DOHH2 (cell line): Measurements from ENCODE around the gene ZWILCH.

ENCODE experiments used
- H3F3A ChIP-seq: fragments of 200-600 bp; sonication (generic), shearing (Covaris generic); 2 replicates; pipeline ENCODE4 v1.6.0; 2016; ENCODE audit warnings: antibody characterized with exemption, mild to moderate bottlenecking; ENCODE audit not compliant: control insufficient read depth, insufficient read depth
- H3K27ac ChIP-seq: fragments of 200-600 bp; sonication (generic); 2 replicates; pipeline ENCODE4 v1.5.1; 2014; ENCODE audit warnings: low read depth, mild to moderate bottlenecking, low read length, moderate library complexity
- H3K27me3 ChIP-seq: fragments of 200-600 bp; sonication (generic); 2 replicates; pipeline ENCODE4 v1.6.1; 2014; ENCODE audit warnings: mild to moderate bottlenecking, low read length, mixed read lengths; ENCODE audit not compliant: control insufficient read depth
- H3K36me3 ChIP-seq: fragments of 200-600 bp; sonication (generic); 2 replicates; pipeline ENCODE4 v1.6.1; 2014; ENCODE audit warnings: mild to moderate bottlenecking, low read length, moderate library complexity, mixed read lengths; ENCODE audit not compliant: control insufficient read depth
- H3K4me1 ChIP-seq: fragments of 200-600 bp; sonication (generic); 2 replicates; pipeline ENCODE4 v1.6.1; 2014; ENCODE audit warnings: mild to moderate bottlenecking, low read length, mixed read lengths; ENCODE audit not compliant: control insufficient read depth
- H3K4me2 ChIP-seq: fragments of 200-600 bp; sonication (generic); 2 replicates; pipeline ENCODE4 v1.6.0; 2014; ENCODE audit warnings: mild to moderate bottlenecking, low read length, moderate library complexity
- H3K4me3 ChIP-seq: fragments of 200-600 bp; sonication (generic); 2 replicates; pipeline ENCODE4 v1.5.1; 2014; ENCODE audit warnings: mild to moderate bottlenecking, low read length, mixed read lengths
- H3K79me2 ChIP-seq: fragments of 200-600 bp; sonication (generic); 2 replicates; pipeline ENCODE4 v1.6.1; 2014; ENCODE audit warnings: mild to moderate bottlenecking, low read length, mixed read lengths; ENCODE audit not compliant: control insufficient read depth
- H3K9me2 ChIP-seq: fragments of 200-600 bp; sonication (generic); replicated peaks from 2 replicates; pipeline ENCODE4 v1.6.1; 2014; ENCODE audit warnings: mild to moderate bottlenecking, low read length, mixed read lengths; ENCODE audit not compliant: control insufficient read depth
- H3K9me3 ChIP-seq: fragments of 200-600 bp; sonication (generic); 2 replicates; pipeline ENCODE4 v1.6.1; 2014; ENCODE audit warnings: antibody characterized with exemption, low read length, mixed read lengths; ENCODE audit not compliant: control insufficient read depth, insufficient read depth
- H4K20me1 ChIP-seq: fragments of 200-600 bp; sonication (generic); 2 replicates; pipeline ENCODE4 v1.6.0; 2014; ENCODE audit warnings: low read depth, mild to moderate bottlenecking, antibody characterized with exemption, low read length, moderate library complexity; ENCODE audit not compliant: control insufficient read depth, insufficient read depth
- CTCF ChIP-seq: fragments of 200-600 bp; sonication (generic); IDR thresholded peaks from one replicate; pipeline ENCODE4 v1.5.1; 2014; ENCODE audit warnings: antibody characterized with exemption, mild to moderate bottlenecking, low read depth, low read length; ENCODE audit not compliant: poor library complexity, severe bottlenecking
- EZH2phosphoT487 ChIP-seq: fragments of 200-600 bp; sonication (generic); IDR thresholded peaks from 2 replicates; pipeline ENCODE4 v1.6.1; 2017; ENCODE audit warnings: borderline replicate concordance, mild to moderate bottlenecking, antibody characterized with exemption, low read length, moderate library complexity, mixed read lengths

The ZWILCH gene

GRCh38 chr15:66476535-66476934 lies 28.6 kb upstream of the ZWILCH start:
- Histone ChIP-seq H4K20me1 (no peaks in the 10 kb centered on the region), H3K4me3 (no peak overlapping the region), H3F3A (no peaks in the 10 kb centered on the region), H3K27ac (no peak overlapping the region), H3K9me3 (no peaks in the 10 kb centered on the region), H3K27me3 (no peaks in the 10 kb centered on the region), H3K9me2 (no peaks in the 10 kb centered on the region), H3K36me3 (peaks cover 21% of the 10 kb centered on the region), H3K4me1 (no peaks in the 10 kb centered on the region), H3K4me2 (no peak overlapping the region), H3K79me2 (peaks cover 3% of the 10 kb centered on the region; the same call in 1 of the 2 replicates)
- TF ChIP-seq CTCF (no peak), EZH2phosphoT487 (no peak)

GRCh38 chr15:66477011-66477410 lies 28.1 kb upstream of the ZWILCH start:
- H3K27ac ChIP-seq = no peak overlapping the region
- H3K9me2 ChIP-seq = no peaks in the 10 kb centered on the region
- H3K36me3 ChIP-seq = peaks cover 26% of the 10 kb centered on the region
- H3F3A ChIP-seq = no peaks in the 10 kb centered on the region
- no peaks in the 10 kb centered on the region for H3K4me1 ChIP-seq
- TF ChIP-seq EZH2phosphoT487 = no peak
- no peak for TF ChIP-seq CTCF
- no peak overlapping the region for H3K4me2 ChIP-seq
- no peaks in the 10 kb centered on the region for H3K9me3 ChIP-seq
- H3K27me3 ChIP-seq = no peaks in the 10 kb centered on the region
- H3K4me3 ChIP-seq = no peak overlapping the region
- no peaks in the 10 kb centered on the region for H4K20me1 ChIP-seq
- H3K79me2 ChIP-seq = peaks cover 3% of the 10 kb centered on the region; the same call in 1 of the 2 replicates

- no peaks in the 10 kb centered on the region for H3K9me2 ChIP-seq
Observed at GRCh38 chr15:66480267-66480666, 24.9 kb upstream of the ZWILCH start.

More at GRCh38 chr15:66480267-66480666, 24.9 kb upstream of the ZWILCH start:
- H3K27me3 ChIP-seq = no peaks in the 10 kb centered on the region
- H3K4me2 ChIP-seq = no peak overlapping the region
- no peaks in the 10 kb centered on the region for H4K20me1 ChIP-seq
- H3K9me3 ChIP-seq = no peaks in the 10 kb centered on the region
- H3K4me1 ChIP-seq = no peaks in the 10 kb centered on the region
- TF ChIP-seq EZH2phosphoT487 = no peak
- no peak for TF ChIP-seq CTCF
- peaks cover 4% of the 10 kb centered on the region; the same call in 1 of the 2 replicates for H3K79me2 ChIP-seq
- no peaks in the 10 kb centered on the region for H3F3A ChIP-seq
- peaks cover 46% of the 10 kb centered on the region for H3K36me3 ChIP-seq
- H3K4me3 ChIP-seq = no peak overlapping the region
- no peak overlapping the region for H3K27ac ChIP-seq
